HG03135 (cell line): ENCODE data around the gene CLPTM1L.
"Not testable (repeated sequence)": the region's sequence is repeated elsewhere in the genome, so short reads cannot be mapped to it uniquely, and the experiment has no call there.

Experiments
- ATAC-seq: cut with Tn5 transposase; IDR thresholded peaks from one replicate; pipeline ENCODE4 v1.9.1; 2021; ENCODE audit warnings: mild to moderate bottlenecking, moderate library complexity; ENCODE audit not compliant: unreplicated experiment

CLPTM1L gene

GRCh38 chr5:1278656-1279442 lies 66.0 kb downstream of the CLPTM1L start:
- no peak for ATAC-seq

GRCh38 chr5:1278216-1278615 lies 66.7 kb downstream of the CLPTM1L start:
- no peak for ATAC-seq

GRCh38 chr5:1277781-1278180 lies 67.1 kb downstream of the CLPTM1L start:
- no peak for ATAC-seq

GRCh38 chr5:1277331-1277730 lies 67.6 kb downstream of the CLPTM1L start:
- ATAC-seq: no peak

DNA sequence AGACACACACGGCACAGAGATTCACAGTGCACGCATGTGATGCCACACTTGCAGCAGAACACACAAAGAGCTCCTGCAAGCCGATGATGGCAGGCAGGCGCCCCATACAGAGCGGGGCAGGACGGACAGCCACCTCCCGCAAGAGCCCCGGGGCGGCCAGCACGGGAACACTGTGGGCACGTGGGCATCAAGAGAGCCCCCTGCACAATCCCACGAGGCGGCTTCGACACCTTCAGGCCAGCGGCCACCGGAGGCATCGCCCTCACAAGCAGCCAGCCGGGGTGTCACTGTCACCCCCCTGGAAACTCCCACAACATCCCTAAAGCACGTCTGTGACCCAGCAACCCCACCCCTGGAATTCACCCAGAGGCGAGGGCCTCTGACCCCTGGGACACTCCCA lies 68.0 kb downstream of the CLPTM1L start:
- no peak for ATAC-seq

DNA sequence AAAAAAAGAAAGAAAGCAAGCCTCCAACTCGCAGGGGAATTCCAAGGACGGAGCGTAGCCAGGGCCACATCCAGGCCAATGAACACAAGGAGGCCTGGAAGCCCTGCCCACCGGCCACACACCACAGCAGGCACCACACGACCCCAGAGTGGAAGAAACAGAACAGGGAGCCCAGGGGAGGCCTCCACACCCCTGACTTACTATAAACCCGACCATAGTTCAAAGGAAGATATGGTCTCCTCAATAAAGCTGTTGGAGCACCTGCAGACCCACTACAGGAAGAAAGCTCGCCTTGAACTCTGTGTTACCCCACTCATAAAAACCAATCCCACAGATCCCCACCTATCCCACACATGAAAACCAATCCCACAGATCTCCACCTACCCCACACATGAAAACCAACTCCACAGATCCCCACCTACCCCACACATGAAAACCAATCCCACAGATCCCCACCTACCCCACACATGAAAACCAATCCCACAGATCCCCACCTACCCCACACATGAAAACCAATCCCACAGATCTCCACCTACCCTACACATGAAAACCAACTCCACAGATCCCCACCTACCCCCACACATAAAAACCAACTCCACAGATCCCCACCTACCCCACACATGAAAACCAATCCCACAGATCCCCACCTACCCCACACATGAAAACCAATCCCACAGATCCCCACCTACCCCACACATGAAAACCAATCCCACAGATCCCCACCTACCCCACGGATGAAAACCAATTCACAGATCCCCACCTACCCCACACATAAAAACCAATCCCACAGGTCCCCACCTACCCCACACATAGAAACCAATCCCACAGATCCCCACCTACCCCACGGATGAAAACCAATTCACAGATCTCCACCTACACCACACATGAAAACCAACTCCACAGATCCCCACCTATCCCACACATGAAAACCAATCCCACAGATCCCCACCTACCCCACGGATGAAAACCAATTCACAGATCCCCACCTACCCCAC lies 69.2 kb downstream of the CLPTM1L start:
- ATAC-seq: not testable (repeated sequence)

DNA sequence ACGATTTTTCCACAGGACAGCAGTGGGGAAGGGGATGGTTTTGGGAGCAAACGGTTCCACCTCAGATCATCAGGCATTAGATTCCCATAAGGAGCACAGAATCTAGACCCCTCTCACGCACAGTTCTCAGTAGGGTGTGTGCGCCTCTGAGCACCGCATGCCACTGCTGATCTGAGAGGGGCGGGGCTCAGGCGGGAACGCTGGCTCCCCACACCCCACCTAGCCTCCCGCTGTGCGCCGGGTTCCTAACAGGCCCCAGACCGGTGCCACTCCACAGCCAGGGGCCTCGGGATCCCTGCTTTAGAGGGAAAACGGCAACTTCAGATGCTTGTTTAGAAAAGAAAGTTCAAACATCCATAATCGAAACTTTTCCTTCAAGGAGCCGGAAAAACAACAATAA lies 70.4 kb downstream of the CLPTM1L start:
- no peak for ATAC-seq

DNA sequence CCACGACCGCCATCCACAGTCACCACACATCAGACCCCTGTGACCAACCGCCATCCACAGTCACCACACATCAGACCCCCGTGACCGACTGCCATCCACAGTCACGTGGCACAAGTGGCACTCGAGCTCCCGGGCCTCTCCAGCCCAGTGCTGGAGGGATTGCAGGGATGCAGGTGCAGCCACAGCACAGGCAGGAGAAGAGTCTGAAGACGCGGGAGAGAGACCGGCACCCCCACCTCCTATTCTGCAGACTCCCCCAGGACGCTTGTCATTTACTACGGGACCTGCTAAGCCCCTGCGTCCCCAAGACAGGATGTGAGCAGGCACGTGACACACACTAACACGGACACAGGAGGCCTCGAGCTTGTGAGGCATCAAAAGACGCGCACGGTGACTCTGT lies 71.2 kb downstream of the CLPTM1L start:
- no peak for ATAC-seq

- ATAC-seq: no peak
Observed at GRCh38 chr5:1272201-1272600, 72.7 kb downstream of the CLPTM1L start.

GRCh38 chr5:1270933-1271914 lies 73.7 kb downstream of the CLPTM1L start:
- no peak for ATAC-seq

- no peak for ATAC-seq
Observed at GRCh38 chr5:1270426-1270825, 74.5 kb downstream of the CLPTM1L start.

DNA sequence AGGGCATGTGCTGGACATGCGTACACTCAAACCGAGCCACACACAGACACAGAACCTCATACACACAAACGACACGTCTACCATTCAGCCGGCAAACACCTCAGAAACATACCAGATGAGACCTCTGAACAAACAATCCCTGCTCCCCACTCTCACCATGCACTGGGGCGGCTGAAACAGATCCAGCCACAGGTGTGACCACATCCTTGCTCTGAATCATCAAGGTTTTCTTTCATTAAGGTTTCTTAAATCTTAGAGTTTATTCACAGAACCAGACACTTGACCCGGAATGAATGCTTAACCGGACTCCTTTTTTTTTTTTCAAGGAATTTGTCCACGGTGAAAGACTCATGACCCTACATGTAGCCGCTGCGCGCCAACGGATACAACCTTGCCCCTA lies 76.2 kb downstream of the CLPTM1L start:
- ATAC-seq: no peak

- no peak for ATAC-seq
Observed at GRCh38 chr5:1268056-1268455, 76.8 kb downstream of the CLPTM1L start.
